ENCODE measurements around the gene GTF2A2. TPM values are rescaled to one million over a fixed set of nuclear protein-coding genes. Genes with fewer than 3 reads are reported as not detected.
"Not testable (repeated sequence)": the region's sequence is repeated elsewhere in the genome, so short reads cannot be mapped to it uniquely, and the experiment has no call there.

The GTF2A2 gene, protein sequence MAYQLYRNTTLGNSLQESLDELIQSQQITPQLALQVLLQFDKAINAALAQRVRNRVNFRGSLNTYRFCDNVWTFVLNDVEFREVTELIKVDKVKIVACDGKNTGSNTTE
- polyA plus RNA-seq (2013, experiment 1 of 2; ENCODE audit: insufficient read length) = 135 TPM
- 126 TPM for polyA plus RNA-seq (2013, experiment 2 of 2; ENCODE audit: insufficient read length)

DNA sequence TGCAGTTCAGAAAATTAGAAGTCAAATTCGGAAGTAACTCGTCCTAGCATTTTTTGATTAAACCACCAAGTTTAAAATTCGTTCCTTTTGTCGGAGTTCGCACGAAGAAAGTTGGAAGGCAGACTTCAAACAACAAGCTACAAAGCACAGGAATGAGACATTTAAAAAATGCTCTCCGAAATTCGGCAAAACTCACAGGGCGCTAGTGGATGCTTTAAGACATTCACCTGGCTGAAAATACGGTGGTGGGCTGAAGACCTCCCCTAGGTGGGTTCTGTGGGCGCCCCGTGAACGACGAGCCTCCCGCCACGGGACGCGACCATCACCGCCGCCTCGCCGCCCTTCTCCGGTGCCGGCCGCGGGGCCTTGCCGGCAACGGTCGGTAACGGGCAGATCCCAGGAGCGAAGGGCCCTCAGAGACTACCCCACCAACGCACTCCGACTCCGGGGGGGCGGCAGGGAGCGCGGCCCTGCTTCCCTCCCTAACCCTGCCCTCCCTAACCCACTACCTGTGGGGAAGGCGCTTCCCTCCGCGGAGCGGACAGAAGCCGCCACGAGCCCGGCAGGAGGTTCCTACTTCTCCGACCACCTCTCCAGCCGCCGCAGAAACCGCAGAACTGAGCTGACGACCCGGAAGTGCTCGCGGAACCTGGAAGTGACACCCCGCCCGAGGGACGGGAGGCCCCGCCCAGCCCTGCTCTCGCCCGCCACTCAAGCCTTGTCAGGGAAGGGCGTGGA is at the start of gene GTF2A2:
Gene GTF2A2 (minus strand): TSS at position 619 of the 738 bp plus-strand sequence. CDS start 5,238 bp downstream, outside the sequence.
- DNase-seq = peak; percentile 93

DNA sequence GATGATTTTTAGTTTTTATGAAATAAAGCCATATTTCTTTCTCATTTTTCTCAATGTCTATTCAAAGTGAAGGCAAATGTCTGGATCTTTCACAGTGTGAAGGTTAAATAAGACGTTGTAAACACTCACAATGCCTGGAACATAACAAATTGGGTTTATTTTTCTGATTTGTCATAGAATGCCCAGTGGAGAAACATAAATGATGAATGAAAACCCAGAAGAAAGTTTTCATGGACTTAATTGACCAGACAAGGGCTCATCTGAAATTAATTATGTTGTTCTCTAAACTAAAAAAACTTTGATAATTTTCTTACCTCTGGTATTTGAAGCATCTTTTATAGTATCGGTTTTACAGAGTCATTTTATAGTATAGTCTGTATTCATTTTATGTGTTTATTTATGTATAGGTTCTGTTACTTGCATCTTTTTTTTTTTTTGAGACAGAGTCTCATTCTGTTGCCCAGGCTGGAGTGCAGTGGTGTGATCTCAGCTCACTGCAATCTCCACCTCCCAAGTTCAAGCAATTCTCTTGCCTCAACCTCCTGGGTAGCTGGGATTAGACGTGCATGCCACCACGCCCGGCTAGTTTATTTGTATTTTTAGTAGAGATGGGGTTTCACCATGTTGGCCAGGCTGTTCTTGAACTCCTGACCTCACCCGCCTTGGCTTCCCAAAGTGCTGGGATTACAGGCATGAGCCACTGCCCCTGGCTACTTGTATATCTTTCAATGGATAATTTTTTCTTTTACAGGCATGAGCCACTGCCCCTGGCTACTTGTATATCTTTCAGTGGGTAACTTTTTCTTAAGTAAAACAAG is 46.9 kb upstream of the GTF2A2 start:
- no peak for DNase-seq

DNA sequence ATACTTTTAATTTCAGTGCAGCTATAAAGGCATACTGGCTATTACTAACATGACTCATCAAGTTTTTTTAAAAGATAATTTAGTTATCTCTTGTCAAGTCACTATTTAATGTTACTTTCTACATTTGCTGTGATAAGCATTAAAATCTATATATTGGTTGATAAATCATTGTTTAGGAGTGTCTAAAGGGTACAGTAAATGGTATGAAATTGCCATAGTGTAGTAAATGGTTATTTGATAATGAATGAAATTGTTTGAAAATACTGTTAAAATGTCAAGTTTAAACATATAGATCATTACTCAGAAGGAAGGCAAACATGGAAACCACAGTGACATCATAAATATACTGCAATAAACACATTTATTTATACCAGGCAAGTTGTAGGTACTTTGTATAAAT is 45.0 kb upstream of the GTF2A2 start:
- DNase-seq = no peak

DNA sequence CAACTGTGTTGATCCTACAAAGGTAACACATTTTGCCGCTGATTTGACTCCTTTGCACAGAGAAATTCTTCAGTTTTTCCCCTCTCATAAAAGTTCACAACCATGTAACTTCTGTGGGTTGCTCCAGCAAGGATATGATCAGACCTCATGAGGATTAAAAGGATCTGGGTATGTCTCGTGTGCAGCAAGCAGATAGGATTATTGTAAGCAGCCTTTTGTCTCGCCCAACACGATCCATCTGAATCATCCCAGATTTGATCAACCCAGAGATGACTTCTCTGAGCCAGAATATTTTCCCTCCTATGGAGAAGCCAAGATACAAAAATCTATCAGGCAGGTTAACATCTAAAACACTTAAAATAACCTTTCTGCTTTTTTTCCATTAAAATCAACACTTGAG is 44.6 kb upstream of the GTF2A2 start:
- DNase-seq = no peak

DNA sequence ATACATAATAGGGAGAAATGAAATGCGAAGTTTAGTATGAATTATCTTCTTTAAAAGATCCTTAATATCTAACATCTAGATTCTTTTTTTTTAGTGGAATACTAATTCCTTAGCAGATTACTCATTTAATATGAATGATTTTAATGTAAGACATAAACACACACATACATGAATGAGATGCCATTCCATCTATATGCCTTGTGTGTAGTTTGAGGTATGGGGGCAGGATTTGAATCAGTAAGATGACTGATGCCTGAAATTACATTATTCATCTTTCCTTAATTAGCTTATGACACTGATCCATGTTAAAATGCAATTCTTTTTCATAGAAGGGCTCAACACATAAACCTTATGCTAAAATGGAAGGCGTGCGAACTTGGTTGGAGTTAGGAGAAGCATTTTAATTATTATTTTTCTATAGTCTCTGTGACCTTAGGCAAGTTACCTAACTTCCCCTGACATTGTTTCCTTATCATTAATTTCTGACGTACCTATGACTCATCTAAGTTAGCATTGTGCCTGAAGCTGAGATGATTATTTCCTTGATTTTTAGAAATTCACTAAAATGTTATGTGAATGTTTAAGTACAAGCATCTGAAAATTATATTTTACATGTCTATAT is 42.6 kb upstream of the GTF2A2 start:
- peak; percentile 47 for DNase-seq

DNA sequence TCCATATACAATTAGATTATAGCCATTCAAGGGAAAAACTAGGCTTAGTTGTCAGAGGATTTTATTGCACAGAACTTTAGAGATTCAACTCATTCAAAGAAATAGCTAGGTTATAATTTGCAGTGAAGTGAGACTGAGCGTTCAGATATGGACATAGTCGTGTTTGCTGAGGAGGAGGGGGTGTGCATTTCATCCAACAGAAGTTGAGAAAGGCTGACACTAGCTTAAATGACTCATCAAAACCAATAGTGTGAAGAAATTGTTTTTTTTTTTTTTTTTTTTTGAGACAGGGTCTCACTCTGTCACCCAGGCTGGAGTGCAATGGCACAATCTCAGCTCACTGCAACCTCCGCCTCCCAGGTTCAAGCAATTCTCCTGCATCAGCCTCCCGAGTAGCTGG is 40.8 kb upstream of the GTF2A2 start:
- not testable (repeated sequence) for DNase-seq

DNA sequence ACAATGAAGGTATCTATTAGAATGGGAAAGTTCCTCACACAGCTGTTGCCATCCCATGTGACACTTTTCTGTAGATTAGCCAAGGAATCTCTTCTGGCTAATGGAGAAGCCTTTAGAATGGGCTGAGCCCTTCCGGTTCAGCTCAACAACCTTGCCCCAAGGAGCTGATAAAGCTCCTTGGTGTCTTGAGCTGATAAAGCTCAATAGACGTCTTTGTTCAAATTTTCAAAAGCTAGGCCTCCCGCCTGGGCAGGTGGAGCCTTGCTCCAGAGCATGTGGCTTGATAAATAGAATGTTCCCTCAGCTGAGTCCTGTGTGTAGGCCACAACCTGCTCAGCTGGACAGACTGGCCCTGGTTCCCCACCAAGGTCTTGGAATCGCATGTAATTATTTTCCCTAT is 39.0 kb upstream of the GTF2A2 start:
- DNase-seq = no peak

DNA sequence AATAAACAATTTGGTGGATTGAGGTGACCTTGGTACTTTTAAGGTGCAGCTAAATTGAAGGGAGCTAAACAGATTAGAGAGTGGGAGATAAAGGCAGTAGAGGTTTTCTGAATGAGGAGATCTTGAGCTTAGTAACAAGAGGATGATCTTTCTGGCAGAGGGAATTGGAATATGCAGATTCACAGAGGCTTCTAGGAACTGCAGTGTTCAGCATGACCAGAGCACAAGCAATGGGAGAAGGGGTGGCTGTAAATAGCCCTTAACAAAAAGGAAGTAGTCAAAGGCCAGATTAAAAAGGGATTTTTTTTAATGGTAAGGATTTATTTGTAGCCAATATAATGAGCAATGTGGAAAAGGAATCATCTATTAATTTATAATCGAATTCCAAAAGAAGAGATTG is 37.5 kb upstream of the GTF2A2 start:
- DNase-seq = no peak

DNA sequence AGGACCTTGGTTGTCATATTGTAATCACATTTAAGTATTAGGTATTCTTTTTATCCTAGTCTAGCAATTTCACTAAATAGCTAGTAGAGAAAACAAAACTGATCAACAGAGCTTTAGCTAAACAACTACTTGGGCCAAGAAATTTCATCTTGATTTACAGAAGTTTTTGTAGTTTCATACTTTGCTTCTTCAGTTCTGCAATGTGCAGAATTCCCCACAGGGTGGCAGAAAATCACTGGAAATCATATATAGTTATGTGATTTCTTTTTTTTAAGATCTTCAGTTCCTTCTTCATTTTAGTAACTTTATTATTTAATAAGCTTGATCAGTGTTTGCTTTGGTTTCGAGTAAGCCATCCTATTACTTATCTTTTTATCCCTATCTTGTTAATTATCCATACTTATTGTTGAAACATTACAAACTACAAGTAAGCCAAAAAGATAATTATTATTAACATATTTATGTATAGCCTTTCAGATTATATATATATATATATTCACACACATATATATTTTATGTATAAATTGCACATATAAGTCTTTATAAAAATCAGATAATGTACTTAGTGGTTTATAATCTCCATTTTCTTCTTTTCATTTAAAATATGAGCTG is 34.0 kb upstream of the GTF2A2 start:
- peak; percentile 49 for DNase-seq

DNA sequence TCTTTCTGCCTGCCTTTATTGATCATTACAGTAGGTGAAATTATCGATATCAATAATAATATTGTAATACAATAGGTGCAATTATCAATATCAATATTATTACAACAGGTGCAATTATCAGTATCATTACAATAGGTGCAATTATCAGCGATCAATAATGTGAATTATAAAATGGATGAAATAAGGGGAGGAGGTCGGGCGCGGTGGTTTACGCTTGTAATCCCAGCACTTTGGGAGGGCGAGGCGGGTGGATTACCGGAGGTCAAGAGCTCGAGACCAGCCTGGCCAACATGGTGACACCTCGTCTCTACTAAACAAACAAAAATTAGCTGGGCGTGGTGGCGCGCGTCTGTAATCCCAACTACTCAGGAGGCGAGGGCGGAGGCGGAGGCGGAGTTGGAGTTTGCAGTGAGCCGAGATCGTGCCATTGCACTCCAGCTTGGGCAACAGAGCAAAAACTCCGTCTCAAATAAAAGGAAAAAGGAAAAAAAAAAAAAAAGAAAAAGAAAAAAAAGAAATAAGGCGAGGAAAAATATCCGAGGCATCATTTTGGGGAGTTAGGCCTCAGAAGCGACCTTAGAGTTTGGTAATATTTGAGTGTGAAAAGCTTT is 32.4 kb upstream of the GTF2A2 start:
- peak; percentile 44 for DNase-seq

DNA sequence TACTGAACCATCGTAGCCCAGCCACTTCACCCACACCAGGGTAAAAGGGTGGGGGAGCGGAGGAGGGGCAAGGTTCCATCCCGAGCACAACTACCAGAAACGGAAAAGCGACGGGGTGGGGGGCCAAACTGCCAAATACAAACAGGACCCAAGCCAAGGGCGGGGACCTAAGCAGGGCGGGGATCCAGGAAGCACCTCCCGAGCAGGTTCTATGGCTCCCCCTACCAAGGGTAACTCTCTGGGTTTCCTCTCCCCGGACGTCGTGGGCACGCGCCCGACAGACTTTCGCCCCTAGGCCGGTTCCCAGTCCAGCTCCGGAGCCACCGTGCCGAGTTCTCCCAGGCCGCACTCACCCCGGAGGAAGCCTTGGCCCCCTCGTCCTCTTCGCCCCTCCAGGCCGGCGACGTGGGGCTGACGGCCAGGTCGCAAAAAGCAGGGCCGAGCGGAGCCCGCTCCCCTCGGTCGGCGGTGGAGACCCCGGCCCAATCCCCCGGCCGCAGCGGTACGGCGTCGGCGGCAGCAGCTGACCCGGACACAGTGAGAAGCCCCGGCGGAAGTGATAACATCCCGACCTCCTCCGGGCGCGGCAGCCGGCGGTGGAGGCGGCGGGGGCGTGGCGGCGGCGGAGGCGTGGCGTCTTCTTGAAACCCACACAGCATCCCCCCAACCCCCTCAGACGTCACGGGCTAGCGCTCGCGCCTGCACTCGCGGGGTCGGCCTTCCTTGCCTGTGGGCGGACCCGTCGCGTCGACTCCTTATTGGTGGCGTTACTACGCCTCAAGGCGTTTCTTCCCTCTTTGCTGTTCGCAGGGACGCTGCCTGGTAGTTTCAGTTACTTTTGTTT is 31.7 kb upstream of the GTF2A2 start, which contains the start of gene BNIP2:
Gene BNIP2 (minus strand): TSS at position 539 of the 844 bp plus-strand sequence. CDS start 6,863 bp downstream, outside the sequence.
- DNase-seq = peak; percentile 99

DNA sequence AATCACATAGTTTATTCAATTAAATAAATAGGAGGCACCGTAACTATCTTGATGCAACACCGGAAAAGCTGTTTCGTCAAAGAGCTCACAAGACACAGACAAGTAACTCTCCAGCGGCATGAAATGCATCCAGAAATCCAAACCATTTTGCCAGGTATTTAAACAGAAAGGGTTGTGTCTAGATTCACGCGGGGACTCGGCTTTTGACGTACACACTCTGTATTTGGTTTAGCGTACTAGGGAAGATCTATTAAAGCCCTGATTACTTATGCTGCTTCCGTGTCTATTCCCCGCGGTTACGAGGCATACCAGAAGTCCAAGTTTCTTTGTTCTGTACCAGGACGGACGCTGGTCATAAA is 31.1 kb upstream of the GTF2A2 start:
- peak; percentile 54 for DNase-seq

DNA sequence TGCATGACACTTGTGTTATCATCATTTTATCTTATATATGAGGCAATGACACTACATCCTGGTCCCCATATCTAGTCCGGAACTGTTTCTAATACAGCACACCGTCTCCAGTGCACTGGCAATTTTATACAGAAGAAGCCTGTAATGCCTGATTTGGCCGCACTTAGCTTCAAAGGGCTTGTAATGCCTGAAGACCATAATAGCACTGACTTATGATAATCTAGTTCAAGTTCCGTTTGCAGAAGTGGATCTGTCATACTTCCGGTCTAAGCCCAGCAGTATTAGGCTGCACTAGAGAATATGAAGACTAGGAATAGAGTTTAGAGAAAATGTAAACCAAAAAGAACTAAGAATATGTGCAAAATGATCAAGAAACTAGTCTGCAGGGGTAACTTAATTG is 30.5 kb upstream of the GTF2A2 start:
- DNase-seq = peak; percentile 13

DNA sequence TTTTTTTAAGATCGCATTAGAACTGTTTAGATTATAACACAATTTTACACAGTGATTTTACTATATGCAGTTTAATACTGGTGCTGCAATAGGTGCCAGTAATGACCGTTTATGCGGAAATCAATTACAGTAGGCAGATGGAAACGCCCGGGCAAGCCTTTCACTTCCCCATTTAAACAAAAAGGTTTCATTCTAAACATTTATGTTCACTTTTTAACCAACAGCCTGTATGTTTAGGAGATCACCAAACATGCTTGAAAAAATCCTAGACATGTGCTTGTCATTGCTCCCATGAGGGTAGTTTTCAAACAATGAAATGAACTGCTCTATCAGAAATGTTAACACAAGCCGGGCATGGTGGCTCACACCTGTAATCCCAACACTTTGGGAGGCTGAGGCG is 29.1 kb upstream of the GTF2A2 start:
- DNase-seq = no peak

DNA sequence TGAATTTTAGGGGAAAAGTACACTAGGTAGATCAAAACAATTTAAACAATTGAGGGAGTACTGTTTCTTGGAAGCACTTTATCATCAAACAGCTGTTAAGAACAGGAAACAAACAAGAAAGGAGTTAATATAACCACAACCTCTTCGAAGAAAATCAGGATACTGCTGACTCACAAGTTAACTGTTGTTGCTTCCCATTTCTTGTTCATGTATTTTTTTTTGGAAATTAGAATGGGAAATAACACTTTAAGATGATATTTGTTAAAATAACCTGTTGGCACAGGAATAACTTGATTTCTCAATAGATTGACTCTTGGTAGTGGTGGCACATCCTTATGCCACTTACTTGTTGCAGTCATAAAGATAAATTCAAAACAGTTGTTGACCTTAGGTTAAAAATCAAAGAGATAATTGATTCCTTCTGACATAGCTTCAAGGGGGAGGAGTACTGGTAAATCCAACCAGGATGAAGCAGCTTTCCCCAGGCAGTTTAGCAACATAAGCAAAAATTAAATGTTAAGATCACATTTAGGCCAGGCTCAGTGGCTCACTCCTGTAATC is 28.5 kb upstream of the GTF2A2 start:
- DNase-seq = peak; percentile 22

DNA sequence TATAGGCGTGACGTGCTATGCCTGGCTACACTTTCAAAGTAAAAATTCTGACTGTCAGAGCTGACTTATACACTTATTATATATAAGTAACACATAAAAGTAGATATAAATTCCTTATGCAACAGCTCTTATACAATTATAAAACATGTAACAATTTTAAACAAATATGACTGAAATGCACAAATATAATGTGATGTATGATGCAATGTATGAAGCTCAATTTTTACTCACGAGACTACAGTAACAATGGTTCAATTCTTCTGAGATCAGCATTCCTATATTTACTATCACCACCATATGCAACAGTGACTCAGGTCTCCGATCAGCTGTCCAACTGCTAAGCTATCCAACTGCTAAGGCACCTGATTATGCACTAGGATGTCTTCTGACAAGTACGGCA is 23.6 kb upstream of the GTF2A2 start:
- DNase-seq = no peak

DNA sequence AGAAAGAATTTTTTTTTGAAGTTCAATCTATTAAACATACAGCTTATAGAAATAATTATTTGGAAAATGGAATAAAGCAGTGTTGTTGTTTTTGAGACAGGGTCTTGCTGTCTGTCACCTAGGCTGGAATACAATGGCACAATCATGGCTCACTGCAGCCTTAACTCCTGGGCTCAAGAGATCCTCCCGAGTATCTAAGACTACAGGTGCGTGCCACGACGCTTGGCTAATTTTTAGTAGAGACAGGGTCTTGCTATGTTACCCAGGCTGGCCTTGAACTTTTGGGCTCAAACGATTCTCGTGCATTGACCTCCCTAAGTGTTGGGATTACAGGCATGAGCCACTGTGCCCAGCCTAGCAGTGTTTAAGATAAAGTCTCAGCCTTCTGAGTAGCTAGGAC is 23.0 kb upstream of the GTF2A2 start:
- no peak for DNase-seq

DNA sequence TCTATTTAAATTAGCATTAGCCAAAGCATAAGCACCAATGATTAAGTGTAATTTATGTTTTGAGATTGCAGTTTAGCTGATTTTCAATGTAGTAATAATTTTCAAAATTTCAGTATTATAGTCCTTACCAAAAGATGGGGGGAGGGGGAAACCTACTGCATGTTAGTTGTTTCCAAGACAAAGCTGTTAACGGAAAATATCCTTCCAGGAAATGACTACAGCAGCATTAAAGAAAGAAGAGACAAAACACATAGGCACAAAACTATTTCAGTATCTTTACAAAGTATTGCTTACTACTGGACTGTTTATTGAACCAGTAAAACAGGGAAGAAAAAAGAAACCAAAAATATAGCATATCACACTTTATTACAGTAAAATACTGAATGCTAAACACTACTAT is 21.3 kb upstream of the GTF2A2 start:
- no peak for DNase-seq

DNA sequence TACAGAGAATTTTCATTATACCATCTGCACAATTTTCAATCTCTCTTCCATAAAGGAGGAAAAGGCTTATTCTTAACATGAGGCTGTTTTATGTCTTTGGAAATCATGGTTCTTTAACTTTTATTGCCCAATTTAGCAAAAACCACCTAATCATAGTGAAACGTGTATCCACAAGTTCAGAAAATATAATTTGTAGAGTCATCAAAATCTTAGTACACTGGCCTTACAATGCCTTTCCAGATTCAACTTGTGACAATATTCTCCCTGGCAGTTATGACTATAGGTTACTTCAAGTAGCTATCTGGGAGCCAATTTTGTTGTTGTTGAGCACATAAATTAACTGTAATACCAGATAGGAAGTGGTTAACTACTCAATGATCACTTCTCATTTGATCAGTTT is 20.9 kb upstream of the GTF2A2 start:
- DNase-seq = no peak

DNA sequence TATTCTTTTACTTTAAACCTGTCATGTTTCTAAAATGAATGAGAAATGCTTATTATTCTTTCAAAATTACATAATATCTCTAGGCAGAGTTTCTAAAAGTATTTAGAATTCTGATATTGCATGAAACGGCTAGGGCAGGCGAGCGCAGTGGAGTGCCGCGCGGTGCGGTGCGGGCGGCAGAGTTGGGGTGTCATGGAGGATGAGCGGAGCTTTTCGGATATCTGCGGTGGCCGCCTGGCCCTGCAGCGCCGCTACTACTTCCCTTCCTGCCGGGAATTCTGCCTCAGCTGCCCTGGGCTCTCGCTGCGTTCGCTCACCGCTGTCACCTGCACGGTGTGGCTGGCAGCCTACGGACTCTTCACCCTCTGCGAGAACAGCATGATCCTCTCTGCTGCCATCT is 19.2 kb upstream of the GTF2A2 start:
- DNase-seq = no peak

DNA sequence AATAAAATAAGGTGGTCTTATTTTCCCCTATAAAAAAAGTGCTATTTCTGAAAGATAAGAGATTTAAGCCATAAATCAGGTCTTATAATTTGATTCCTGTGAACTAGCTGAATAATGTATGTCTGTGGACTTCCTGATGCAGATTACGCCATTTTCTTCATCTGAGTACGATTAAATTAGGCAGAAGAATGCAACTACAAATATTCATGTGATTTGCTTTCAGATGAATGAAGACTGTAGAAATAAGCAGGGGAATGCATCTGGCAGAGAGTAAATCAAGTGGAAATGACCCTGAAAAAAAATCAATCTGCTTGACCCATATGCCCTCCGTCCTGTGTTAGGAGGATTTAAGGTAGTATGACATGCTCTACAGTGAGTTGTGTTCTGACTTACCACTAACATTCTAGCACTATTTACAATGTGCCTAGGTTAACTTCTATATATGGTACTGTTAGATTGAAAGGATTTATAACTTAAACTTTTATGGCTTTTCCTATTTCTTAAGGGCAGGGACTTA is 17.1 kb upstream of the GTF2A2 start:
- DNase-seq = no peak
